NCI-H524 (cell line): ENCODE measurements around the gene CHSY1.

Experiments
- DNase-seq, 2 experiments: peaks; one replicate each; lab custom pipeline; 2025; lab: John Stamatoyannopoulos, UW

Gene CHSY1

DNA sequence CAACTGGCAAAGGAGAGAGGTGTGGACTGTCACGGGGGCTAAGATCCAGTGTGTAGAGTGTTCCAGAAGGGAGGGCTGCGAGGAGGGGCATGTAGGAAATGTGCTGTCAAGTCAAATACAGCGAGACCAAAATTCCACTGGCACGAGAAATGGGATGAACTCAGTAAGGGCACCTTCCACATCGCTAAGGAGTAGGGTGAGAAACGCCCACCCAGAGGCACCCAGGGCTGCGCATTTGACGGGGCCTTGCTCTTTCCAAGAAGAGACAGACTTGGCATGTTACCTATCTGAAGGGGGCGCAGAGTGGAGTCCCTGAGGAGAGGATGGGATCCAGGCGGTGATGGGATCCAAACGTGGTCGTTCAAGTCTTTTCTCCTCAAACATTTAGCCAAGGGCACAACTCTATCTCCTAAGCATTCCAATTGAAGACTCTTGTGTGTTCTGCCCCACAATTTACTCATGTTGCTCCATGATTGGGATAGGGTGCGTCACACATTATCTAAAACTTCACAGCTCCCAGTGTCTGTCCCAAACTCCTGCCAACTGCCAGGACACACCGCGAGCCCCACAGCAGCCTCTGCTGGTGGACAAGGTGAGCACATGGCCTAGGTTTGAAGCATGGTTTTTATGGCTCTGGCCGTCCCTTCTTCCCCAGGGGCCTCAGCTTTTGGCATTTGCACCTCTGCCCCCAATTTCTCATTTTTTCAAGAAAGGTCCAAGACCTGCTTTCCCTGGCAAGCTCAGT is 17.8 kb upstream of the CHSY1 start:
- no peak for DNase-seq

DNA sequence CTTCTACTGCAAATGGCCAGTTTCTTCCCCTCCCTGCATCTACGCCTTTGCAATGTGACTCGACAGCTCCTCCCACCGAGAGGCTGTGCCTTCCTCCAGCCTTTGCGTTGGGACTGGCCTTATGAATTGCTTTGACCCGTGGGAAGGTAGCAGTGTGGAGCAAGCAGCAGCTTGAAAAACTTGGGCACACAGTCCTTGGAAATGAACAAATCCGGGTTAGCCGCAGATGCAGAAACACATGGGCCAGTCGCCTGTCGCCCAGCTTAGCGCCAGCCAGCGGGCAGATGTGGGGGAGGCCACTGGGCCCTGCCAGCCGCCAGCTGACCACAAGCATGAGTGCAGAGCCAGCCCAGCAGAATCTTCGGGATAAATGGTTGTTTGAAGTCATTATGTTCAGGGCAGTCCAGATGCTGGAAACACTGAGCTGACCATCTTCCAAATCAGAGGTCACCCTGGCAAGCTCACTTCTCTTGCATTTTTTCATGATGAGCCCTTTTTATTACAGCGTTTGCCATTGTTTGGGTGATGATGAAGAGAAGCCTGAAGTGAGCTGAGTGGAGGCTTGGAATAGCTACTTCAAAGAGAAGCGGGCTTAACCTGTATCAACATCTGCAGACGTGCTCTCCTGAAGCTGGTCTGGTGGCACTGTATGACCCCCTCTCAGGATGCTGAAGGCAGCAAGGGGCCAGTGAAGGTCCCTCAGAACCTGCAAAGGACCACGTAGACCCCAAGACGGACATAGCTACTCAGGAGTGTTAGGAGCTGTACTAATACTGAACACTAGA is 15.7 kb upstream of the CHSY1 start:
- no peak for DNase-seq

DNA sequence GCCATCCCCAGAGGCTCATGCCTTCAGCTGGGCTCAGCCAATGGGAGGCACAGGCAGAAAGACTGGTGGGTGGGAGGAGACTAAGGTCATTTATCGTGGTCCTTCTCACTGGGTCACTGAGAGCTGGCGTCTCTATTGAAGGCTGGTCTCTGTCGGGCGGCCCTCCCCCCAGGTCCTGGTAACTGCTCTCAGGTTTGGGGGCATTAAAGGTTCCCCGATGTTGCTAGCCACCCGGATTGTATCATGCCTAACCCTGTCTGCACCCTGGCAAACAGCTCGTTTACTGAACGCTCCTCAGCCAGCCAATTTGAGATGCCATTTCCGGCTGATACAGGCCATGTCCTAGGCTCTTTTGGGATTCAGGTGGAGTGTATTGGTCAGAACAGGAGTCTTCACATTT is 14.9 kb upstream of the CHSY1 start:
- no peak for DNase-seq

DNA sequence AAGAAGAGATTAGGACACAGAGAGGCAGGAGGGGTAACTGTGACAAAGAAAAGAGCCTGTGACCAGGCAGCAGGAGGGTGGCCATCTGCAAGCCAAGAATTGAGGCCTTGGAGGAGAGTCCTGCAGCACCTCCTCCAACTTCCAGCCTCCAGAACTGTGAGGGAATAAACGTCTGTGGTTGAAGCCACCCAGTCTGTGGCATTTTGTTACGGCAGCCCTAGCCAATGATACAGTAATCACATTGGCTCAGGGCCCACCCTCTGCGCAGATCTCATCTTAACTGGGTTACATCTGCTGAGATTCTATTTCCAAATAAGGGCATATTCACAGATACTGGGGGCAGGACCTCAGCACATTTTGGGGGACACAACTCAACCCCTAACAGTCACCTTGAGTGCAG is 14.2 kb upstream of the CHSY1 start:
- DNase-seq: no peak

DNA sequence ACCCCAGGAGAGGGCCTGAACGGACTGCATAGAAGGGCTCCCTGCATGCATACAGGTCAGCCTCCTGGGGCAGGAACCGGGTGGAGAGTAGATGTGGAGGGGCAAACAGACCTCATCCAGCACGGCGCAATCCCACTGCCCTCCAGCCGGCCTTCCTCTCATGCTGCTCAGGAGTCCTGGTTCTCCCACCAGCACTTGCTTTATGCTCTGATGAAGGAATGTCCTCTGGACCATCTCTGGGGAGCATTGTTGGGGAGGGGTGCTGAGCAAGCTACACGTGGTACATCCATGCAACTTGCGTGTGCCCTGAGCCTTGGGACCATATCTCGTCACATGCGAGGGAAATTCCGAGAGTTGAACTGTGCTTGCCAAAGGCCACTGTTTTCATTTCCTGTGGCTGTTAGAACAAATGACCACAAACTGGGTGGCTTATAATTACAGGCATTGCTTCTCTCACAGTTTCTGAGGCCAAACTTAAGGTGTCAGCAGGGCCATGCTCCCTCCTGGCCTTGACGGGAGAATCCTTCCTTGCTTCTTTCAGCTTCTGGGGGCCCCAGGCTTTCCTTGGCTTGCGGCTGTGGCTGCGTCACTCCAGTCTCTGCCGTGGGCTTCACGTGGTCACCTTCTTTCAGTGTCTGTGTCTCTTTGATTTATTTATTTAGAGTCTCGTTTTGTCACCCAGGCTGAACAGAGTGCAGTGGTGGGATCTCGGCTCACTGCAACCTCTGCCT is 13.2 kb upstream of the CHSY1 start:
- DNase-seq: no peak

DNA sequence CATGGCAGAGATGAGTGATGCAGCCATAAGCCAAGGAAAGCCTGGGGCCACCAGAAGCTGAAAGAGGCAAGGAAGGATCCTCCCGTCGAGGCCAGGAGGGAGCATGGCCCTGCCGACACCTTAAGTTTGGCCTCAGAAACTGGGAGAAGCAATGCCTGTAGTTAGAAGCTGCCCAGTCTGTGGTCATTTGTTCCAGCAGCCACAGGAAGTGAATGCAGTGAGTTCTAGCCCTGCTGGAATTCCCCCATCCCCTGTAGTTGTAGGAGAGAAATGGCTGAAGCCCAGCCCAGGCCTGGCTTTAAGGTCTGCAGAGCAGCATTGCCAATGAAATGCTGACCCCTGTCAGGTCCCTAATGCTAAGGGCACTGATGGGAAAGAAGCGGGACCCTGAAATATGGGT is 12.2 kb upstream of the CHSY1 start:
- DNase-seq: no peak

DNA sequence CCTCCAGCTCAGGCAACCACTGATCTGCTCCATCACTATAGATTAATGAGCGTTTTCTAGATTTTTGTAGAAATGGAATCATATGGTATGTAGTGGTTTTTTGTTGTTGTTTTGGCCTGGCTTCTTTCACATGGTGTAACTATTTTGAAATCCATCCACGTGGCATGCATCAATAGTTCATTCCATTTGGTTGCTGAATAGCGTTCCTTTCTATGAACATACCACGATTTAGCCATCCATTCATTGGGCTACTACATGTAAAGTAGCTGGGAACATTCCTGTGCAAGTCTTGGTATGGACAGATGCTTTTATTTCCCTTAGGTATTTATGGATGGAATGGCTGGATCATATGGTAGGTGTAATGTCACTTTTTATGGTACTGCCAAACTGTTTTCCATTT is 10.7 kb upstream of the CHSY1 start:
- no peak for DNase-seq

DNA sequence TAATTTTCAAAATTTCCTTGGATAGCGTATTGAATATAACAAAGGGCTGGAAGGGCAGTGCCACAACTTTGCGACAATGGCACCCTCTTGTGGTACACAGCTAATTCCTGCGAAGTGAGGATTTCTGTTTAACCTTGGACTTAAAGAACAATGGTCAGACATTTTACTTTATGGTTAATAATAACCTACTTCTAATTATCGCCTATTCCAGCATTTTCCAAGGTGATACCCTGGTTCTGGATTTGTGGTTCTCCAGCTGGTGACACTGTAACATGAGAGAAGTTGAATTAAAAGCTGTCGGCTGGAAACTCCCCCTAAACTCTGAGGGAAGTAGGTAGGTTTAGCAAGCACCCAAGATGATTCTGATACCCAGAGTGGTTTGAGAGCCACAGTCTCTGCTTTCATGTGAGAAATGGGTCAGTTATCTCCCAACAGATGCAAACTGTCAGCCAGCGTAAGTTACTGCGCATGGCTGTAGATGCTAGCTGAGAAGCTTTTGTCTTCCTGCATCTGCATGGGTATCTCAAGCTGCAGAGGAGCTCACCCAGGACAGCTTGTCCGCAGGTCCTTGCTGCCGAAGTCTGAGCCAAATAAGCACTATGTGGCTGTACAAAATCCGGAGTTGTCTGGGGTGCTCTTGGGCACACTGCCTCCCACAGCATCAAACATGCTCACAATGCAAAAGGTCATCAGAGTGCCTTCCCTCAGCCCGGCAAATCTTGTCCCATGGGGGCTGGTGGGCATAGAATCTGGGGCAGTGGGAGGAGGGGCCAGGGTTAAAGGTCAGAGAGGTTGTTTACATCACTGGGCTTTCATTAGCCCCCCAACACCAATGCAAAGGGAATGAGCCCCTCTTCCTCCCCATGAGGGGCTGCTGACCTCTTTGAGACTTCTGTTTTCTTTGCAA is 6.6 kb upstream of the CHSY1 start:
- peak; percentile 47 to 70 for DNase-seq

DNA sequence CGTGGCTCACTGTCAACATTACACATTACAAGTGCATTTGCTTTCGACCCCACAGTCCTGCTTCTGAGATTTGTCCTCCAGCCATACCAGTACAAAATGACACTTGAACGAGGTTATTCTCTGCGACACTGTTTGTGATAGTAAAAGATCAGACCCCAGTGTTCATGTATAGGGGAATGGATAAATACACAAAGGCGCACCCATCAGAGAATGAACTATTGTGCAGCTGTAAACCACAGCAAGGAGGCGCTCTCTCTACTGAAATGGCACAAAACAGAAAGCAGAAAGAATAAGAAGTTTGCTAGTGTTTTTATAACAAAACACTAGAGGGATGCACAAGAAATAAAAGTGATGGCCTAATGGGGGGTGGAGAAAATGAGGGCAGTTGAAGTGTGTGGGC is 4.9 kb upstream of the CHSY1 start:
- no peak for DNase-seq

DNA sequence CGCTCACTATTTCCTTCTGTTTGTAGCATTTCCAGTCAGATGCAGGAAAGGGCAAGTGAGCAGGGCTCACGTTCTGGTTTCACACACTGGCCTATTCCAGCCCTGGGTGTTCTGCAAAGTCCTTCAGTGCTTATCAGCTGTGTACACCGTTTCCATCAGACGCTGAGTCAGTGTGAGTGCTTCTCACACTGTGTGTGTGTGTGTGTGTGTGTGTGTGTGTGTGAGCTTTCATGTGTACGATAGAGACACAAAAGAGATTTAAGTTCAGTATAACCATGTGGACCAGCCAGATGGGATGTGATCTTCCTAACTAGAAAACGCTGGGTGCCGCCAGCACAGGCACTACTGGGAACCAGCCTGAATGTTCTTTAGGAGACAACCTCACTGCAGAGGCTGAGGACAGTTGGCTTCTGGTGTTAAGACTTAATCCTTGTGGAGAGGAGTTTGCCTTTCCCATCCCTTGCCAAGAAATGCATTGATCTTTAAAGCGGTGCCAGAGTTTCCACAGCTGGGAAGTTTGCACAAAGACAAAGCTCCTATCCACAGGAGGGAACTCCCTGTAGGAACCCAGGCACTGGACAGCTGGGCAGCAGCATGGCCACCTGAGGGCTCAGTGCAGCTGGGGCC is 3.9 kb upstream of the CHSY1 start:
- peak; percentile 94 to 97 for DNase-seq

DNA sequence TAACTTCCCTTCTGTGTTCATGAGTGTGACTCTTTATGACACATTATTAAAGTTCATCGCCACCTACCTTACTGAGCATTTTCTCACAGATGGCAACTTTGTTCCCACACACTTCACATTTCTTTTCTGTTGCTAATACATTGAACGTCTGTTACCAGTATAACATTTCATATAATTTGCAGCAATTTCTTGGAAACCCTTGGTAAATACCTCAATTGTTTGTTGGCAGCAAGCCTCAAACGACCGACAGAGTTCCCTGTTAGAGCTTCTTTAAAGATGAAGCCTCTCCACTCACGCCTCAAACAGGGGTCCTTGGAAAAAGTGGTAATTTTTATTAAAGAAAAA is 3.2 kb upstream of the CHSY1 start:
- DNase-seq: peak; percentile 28 to 80

DNA sequence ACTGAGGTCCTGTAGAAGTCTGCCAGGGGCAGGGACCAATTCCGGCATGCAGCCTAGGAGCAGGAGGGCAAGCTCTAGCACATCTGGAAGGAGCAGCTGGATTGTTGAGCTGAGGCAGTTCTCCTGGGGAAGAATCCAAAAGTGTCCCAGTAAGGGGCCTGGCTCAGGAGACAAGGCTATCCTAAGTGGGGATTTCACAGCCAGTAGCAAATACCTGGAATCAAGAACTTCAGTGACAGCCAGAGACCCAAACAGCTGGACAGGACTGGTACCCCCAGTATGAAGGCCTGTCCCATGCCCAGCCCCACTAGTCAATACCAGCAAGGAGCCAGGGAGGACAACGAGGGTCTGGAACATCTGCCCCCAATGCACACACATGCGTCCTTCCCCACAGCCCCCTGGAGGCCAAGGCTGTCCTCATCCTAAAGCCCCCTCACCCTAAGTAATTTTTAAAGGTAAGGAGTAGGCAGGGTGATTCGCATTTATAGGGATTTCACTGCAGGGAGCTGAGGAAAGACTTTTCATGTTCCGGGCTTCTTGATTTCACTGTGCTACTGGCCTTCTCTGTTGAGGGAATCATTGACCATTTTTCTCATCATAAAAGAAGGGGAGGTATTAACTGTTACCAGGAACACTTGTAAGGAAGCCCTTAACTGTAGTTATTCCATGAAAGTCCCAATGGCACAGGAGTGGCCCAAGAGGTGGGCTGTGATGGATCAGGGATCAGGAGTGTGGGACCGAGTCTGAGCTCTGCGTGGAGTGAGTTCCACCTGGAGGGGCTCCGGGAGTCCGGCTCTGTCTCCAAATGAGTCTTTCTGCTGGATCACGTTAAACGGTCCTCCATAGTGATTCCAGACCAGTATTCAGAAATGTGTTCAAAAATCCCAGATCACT is 2.6 kb upstream of the CHSY1 start:
- no peak for DNase-seq

DNA sequence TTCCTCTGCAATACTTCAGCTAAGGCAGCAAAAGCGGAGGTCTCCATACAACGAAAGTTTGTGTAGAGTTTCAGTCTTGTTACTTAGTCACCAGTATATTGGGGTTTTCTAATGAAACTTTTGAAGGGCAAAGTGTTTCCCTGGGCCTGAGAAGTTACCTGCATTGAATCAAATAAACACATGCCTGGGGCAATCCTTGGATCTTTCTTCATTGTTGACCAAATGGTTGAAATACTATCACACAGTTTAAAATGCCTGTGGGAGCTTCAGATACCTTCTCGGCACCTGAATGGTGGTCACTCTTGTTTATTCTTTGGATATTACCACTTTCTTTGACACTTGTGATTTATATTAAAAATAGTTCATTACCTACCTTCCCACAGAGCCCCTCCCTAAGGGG is 988 bp upstream of the CHSY1 start:
- DNase-seq: no peak

DNA sequence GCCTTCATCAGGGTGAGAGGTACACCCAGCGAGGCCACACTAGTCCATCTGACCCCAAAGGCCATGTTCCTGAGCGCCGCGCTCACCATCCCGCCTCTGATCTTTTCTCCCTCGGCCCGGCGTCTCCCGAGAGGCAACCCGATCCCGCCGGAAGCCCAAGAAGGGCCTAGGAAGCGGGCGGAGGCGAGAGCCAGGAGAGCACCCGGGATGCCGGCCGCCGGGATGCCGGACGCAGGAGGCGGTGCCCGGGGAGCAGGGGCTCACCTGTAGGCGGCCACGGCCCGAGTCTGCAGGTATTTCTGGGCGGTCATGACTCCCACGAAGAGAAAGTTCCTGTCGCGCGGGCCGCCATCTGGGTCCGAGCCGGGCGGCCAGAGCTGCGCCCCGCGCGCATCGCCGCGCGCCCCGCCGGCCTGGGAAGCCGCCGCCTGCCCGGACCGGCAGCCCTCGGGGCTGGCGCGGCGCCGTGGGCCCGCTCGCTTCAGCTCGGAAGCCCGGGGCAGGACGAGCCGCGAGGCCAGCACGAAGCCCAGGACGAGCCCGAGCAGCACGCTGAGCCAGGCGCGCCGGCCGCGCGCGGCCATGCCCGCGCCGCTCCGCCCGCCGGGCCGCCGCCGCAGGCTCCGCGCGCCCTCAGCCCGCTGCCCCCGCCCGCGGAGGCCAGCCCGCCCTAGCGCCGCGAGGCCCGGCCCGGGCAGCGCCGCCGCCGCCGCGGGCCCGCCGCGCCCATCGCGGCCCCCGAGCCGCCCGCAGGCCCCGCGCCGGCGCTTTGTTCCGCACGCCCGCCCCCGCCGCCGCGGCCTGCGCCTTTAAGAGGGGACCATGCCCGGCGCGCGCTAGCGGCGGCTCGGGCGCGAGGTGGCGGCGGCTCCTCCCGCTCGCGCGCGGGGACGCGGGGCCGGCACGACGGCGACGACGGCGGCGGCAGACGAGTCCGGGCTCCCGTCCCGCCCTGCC is 697 bp downstream of the CHSY1 start:
- peak; percentile 9 to 43 for DNase-seq

DNA sequence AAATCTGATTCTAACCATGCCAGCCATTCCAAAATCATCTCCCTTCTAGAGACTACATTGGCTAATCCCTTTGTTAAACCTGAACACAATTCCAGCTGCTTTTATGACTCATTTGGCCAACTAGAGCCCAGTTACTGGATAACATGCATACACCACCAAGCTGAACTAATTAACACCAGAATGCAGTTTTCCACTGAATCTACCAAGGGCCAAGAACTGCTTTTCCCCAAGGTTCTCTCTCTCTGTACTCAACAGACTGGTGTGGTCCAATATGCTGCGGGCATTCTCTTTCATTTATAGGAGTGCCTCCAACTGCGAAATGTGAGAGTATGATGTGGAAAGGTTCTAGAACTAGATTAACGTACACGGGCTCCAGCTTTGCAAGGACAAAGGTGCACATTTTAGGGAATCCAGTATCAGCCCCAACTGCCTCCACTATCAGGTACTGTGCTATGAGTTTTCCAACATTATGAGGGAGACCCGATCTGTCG is 1.5 kb downstream of the CHSY1 start:
- DNase-seq: peak in 1 of 2 experiments; percentile 52

DNA sequence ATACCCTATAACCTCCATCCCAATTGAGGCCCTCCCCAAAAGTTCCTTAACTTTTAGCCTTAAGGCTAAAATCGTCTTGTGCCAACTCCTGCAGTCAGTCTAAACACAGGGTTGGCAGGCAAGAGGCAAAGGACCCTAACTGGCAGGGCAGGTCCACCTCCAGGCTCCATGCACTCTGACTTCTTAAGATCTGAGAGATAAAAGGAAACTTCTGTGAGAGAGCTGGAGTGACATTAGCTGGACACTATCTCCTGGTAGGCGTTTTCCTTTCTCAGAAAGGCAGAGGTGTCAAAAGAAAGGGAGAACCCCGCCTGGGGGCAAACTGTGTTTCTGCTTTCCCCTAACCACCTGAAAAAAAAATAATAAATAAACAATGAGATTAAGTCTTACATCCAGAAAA is 3.6 kb downstream of the CHSY1 start:
- DNase-seq: no peak

DNA sequence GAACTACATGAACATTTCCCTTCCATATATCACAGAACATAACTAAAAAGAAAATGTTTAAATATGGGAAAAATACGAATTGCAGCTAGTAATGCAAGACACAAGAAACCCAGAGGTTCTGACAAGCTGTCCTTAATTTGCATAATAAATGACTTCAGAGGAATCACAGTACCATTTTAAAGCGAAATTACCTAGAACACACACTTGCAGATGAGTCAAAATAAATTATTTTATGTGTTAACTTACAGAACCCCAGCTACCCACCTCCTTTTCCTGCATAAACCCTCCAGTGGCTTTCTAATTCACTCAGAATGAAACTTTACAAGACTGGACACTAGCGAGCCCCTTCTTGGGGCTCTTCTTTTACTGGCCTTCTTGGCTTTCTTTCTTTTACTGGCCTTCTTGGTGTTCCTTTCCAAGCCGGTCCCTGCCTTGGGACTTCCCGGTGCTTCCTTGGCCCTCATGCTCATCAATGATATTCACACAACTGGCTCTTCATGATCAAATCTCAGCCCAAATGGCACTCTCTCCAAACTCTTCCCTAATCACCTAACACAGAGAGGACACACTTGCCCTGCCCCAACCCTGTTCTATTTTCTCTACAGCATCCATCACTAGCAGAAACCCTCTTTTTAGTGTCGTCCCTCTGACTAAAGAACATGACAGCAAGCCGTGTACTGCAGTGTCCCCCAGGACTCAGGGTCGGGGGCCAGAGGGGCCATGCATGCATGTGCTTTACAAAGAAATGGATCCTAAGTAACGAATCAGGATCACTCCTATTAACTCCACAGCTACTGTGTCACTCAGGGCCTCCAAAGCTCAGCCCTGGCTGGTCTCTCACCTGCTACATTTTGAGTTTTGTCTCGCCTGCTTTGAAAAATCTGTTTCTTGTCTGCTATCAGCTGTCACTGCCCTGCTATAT is 4.8 kb downstream of the CHSY1 start:
- no peak for DNase-seq

DNA sequence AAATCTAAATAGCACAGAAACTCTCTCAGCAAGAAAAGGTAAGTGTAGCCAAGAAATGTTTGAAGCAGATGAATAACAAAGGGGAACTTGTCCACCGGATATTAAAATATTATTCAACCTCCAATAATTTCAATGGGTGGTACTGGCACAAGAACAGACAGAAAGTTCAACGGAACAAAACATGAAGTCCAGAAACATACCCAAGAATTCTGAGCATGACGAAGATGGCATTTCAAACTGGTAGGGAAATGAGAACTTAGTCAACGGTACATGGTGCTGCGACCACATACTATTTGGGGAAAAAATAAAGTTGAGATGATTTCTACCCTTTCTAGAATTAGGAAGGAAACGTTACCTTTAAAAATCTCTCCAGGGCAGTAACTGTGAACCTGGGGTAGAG is 5.5 kb downstream of the CHSY1 start:
- DNase-seq: no peak
